Lower lobe of right lung (tissue), 2 donors: Measurements from ENCODE around the gene PARP1. TPM values are rescaled to one million over a fixed set of nuclear protein-coding genes. Genes with fewer than 3 reads are reported as not detected.

Experiments used
- ATAC-seq, 2 donors: fragments of 200-7000 bp; cut with Tn5 transposase; one replicate each; pipeline ENCODE4 v1.9.1; 2020 to 2022; ENCODE audit warnings: mild to moderate bottlenecking in 2 of 2, moderate library complexity in 2 of 2
- DNase-seq: peaks from one replicate; pipeline ENCODE4 v3.0.0-alpha.2; 2020
- H3K27ac ChIP-seq: fragments of 200-600 bp; one replicate; pipeline ENCODE4 v1.8.0; 2022
- H3K27me3 ChIP-seq: fragments of 200-600 bp; one replicate; pipeline ENCODE4 v1.8.0; 2022; ENCODE audit warnings: low read depth
- H3K36me3 ChIP-seq: fragments of 200-600 bp; one replicate; pipeline ENCODE4 v1.8.0; 2022; ENCODE audit warnings: mild to moderate bottlenecking
- H3K4me1 ChIP-seq: fragments of 200-600 bp; one replicate; pipeline ENCODE4 v1.8.0; 2022
- H3K4me3 ChIP-seq: fragments of 200-600 bp; one replicate; pipeline ENCODE4 v1.8.0; 2022; ENCODE audit warnings: mild to moderate bottlenecking
- H3K9me3 ChIP-seq: fragments of 200-600 bp; one replicate; pipeline ENCODE4 v1.8.0; 2022
- CTCF ChIP-seq: fragments of 200-600 bp; IDR thresholded peaks from one replicate; pipeline ENCODE4 v1.8.0; 2022; ENCODE audit warnings: antibody characterized with exemption, mild to moderate bottlenecking
- intact Hi-C: fragments of 100-400 bp; cut with DNase I; formaldehyde crosslinking; loops from one replicate; pipeline ENCODE4 v1.11.0; 2022
- total RNA-seq: library from RNA; stranded (reverse); fragmentation: NEBNext Ultra II Directional; extraction: Animal tissue kit (Norgen Biotek cat#: 25700); gene quantifications from one replicate; pipeline ENCODE4 v1.2.1, GENCODE V29; 2021
- donor health status: DM: no; HTN: yes; CAD: no; lungs with severe emphysema.

PARP1 gene
- total RNA-seq, 1 donor from 2014 or later = 59.2 TPM

- Histone ChIP-seq H3K9me3 (no peaks in the 10 kb centered on the region), H3K4me3 (peak overlapping the region; percentile 90), H3K27ac (peak overlapping the region; percentile 77), H3K4me1 (peaks cover 36% of the 10 kb centered on the region), H3K27me3 (no peaks in the 10 kb centered on the region), H3K36me3 (peaks cover 9% of the 10 kb centered on the region)
- DNase-seq (no peak), ATAC-seq (peak in 1 of 2 donors; percentile 11)
- intact Hi-C loops = no loop called here
- no peak for TF ChIP-seq CTCF
These were observed 1.5 kb downstream of the PARP1 start for GRCh38 chr1:226406401-226406881.

- Histone ChIP-seq H3K36me3 (peaks cover 18% of the 10 kb centered on the region), H3K9me3 (no peaks in the 10 kb centered on the region), H3K27ac (no peak overlapping the region), H3K4me1 (peaks cover 36% of the 10 kb centered on the region), H3K4me3 (peak overlapping the region; percentile 90), H3K27me3 (no peaks in the 10 kb centered on the region)
- no peak for DNase-seq
- intact Hi-C loops = no loop called here
- no peak for ATAC-seq
- TF ChIP-seq CTCF = no peak
These were observed 2.4 kb downstream of the PARP1 start for GRCh38 chr1:226405411-226405988.

GRCh38 chr1:226404904-226405222, 3.0 kb downstream of the PARP1 start:
- H3K36me3 ChIP-seq = peaks cover 25% of the 10 kb centered on the region
- TF ChIP-seq CTCF = no peak
- DNase-seq = no peak
- intact Hi-C loops = no loop called here
- H3K4me3 ChIP-seq = no peak overlapping the region
- H3K27ac ChIP-seq = no peak overlapping the region
- H3K27me3 ChIP-seq = no peaks in the 10 kb centered on the region
- H3K4me1 ChIP-seq = peaks cover 36% of the 10 kb centered on the region
- no peaks in the 10 kb centered on the region for H3K9me3 ChIP-seq
- ATAC-seq = no peak

GRCh38 chr1:226404063-226404903, 3.6 kb downstream of the PARP1 start:
- Histone ChIP-seq H3K9me3 (no peaks in the 10 kb centered on the region), H3K4me3 (no peak overlapping the region), H3K4me1 (peaks cover 36% of the 10 kb centered on the region), H3K27ac (no peak overlapping the region), H3K36me3 (peaks cover 31% of the 10 kb centered on the region), H3K27me3 (no peaks in the 10 kb centered on the region)
- DNase-seq = no peak
- no peak for TF ChIP-seq CTCF
- no peak for ATAC-seq
- intact Hi-C loops = no loop called here

- no peaks in the 10 kb centered on the region for H3K27me3 ChIP-seq
- no peak overlapping the region for H3K27ac ChIP-seq
- ATAC-seq (no peak), DNase-seq (no peak)
- no peaks in the 10 kb centered on the region for H3K9me3 ChIP-seq
- no peak overlapping the region for H3K4me3 ChIP-seq
- H3K36me3 ChIP-seq = peaks cover 39% of the 10 kb centered on the region
- no peak for TF ChIP-seq CTCF
- intact Hi-C loops = no loop called here
- H3K4me1 ChIP-seq = peaks cover 36% of the 10 kb centered on the region
These were observed 4.5 kb downstream of the PARP1 start for GRCh38 chr1:226403201-226404034.
